Astrocyte (in vitro differentiated cells and primary cell): ENCODE data around the gene FARS2. TPM values are rescaled to one million over a fixed set of nuclear protein-coding genes. Genes with fewer than 3 reads are reported as not detected.

Experiments used
- DNase-seq: peaks from one replicate; pipeline ENCODE4 v3.0.0-alpha.2; 2010; ENCODE audit warnings: low read depth
- FAIRE-seq: peaks from 2 replicates; lab custom pipeline; 2011; peaks lifted over from hg19 to GRCh38; lab: Jason Lieb, UNC
- H2AFZ ChIP-seq: 2 replicates; pipeline ENCODE4 v1.6.0; 2012; ENCODE audit warnings: low read depth, low read length, inconsistent platforms
- H3K27ac ChIP-seq: 2 replicates; pipeline ENCODE4 v1.5.1; 2011; ENCODE audit warnings: low read depth, low read length, inconsistent platforms
- H3K27me3 ChIP-seq: 2 replicates; pipeline ENCODE4 v1.6.0; 2011; ENCODE audit warnings: low read length, inconsistent platforms; ENCODE audit not compliant: insufficient read depth
- H3K36me3 ChIP-seq: 2 replicates; pipeline ENCODE4 v1.5.1; 2011; ENCODE audit warnings: low read length, inconsistent platforms; ENCODE audit not compliant: insufficient read depth
- H3K4me1 ChIP-seq: 2 replicates; pipeline ENCODE4 v1.5.1; 2011; ENCODE audit warnings: low read length, inconsistent platforms; ENCODE audit not compliant: insufficient read depth
- H3K4me2 ChIP-seq: 2 replicates; pipeline ENCODE4 v1.6.0; 2012; ENCODE audit warnings: low read length, inconsistent platforms
- H3K4me3 ChIP-seq: 2 replicates; pipeline ENCODE4 v1.5.1; 2011; ENCODE audit warnings: low read depth, mild to moderate bottlenecking, low read length, inconsistent platforms; ENCODE audit not compliant: insufficient read depth
- H3K79me2 ChIP-seq: 2 replicates; pipeline ENCODE4 v1.6.0; 2012; ENCODE audit warnings: mild to moderate bottlenecking, low read length, inconsistent platforms; ENCODE audit not compliant: insufficient read depth
- H3K9ac ChIP-seq: 2 replicates; pipeline ENCODE4 v1.6.0; 2012; ENCODE audit warnings: mild to moderate bottlenecking, low read length, inconsistent platforms
- H3K9me3 ChIP-seq: 2 replicates; pipeline ENCODE4 v1.5.1; 2012; ENCODE audit warnings: low read depth, mild to moderate bottlenecking, low read length, inconsistent platforms; ENCODE audit not compliant: insufficient read depth
- H4K20me1 ChIP-seq: 2 replicates; pipeline ENCODE4 v1.6.0; 2012; ENCODE audit warnings: low read length, inconsistent platforms; ENCODE audit not compliant: insufficient read depth
- H3K27ac Mint-ChIP-seq: one replicate; pipeline ENCODE4 v1.8.0; 2021; ENCODE audit warnings: mild to moderate bottlenecking, mixed read lengths; ENCODE audit not compliant: unreplicated experiment
- H3K27me3 Mint-ChIP-seq: one replicate; pipeline ENCODE4 v1.8.0; 2021; ENCODE audit warnings: low read depth, mixed read lengths; ENCODE audit not compliant: unreplicated experiment
- H3K36me3 Mint-ChIP-seq: one replicate; pipeline ENCODE4 v1.8.0; 2021; ENCODE audit warnings: low read depth, mixed read lengths; ENCODE audit not compliant: unreplicated experiment
- H3K4me1 Mint-ChIP-seq: one replicate; pipeline ENCODE4 v1.8.0; 2021; ENCODE audit warnings: low read depth, mixed read lengths; ENCODE audit not compliant: unreplicated experiment
- H3K4me3 Mint-ChIP-seq: one replicate; pipeline ENCODE4 v1.8.0; 2021; ENCODE audit warnings: mild to moderate bottlenecking, moderate library complexity, mixed read lengths; ENCODE audit not compliant: unreplicated experiment
- H3K9me3 Mint-ChIP-seq: one replicate; pipeline ENCODE4 v1.8.0; 2021; ENCODE audit warnings: mild to moderate bottlenecking, mixed read lengths; ENCODE audit not compliant: unreplicated experiment
- CTCF ChIP-seq: IDR thresholded peaks from 2 replicates; pipeline ENCODE4 v1.5.1; 2011; ENCODE audit warnings: low read depth, mild to moderate bottlenecking, inconsistent platforms, low read length, moderate library complexity; ENCODE audit not compliant: insufficient read depth
- EZH2 ChIP-seq: IDR thresholded peaks from 2 replicates; pipeline ENCODE4 v1.6.1; 2012; ENCODE audit warnings: mild to moderate bottlenecking, low read length, inconsistent platforms; ENCODE audit not compliant: insufficient read depth
- total RNA-seq: library from RNA; stranded (reverse); gene quantifications from 2 replicates; pipeline ENCODE4 v1.2.1, GENCODE V29; 2021

FARS2 gene
- total RNA-seq, 1 donor from 2014 or later: 13.3 TPM

GRCh38 chr6:5307058-5307457 lies 45.7 kb downstream of the FARS2 start:
- Histone ChIP-seq H4K20me1 (peaks cover 38% of the 10 kb centered on the region), H3K4me2 (no peak overlapping the region), H3K4me3 (no peak overlapping the region), H3K36me3 (no peaks in the 10 kb centered on the region), H3K4me1 (no peaks in the 10 kb centered on the region), H3K27me3 (no peaks in the 10 kb centered on the region), H2AFZ (no peak overlapping the region), H3K27ac (no peak overlapping the region), H3K79me2 (peaks cover 22% of the 10 kb centered on the region), H3K9me3 (no peaks in the 10 kb centered on the region), H3K9ac (no peak overlapping the region)
- Mint-ChIP-seq H3K27me3 (peaks cover 2% of the 10 kb centered on the region), H3K4me1 (peaks cover 12% of the 10 kb centered on the region), H3K36me3 (no peaks in the 10 kb centered on the region), H3K9me3 (no peaks in the 10 kb centered on the region), H3K4me3 (no peak overlapping the region), H3K27ac (no peak overlapping the region)
- FAIRE-seq (no peak), DNase-seq (no peak)
- TF ChIP-seq EZH2 (no peak), CTCF (no peak)

- Histone ChIP-seq H3K79me2 (peaks cover 24% of the 10 kb centered on the region), H4K20me1 (peaks cover 36% of the 10 kb centered on the region), H3K27ac (no peak overlapping the region), H3K27me3 (no peaks in the 10 kb centered on the region), H2AFZ (no peak overlapping the region), H3K36me3 (no peaks in the 10 kb centered on the region), H3K4me3 (no peak overlapping the region), H3K9me3 (no peaks in the 10 kb centered on the region), H3K4me1 (no peaks in the 10 kb centered on the region), H3K4me2 (no peak overlapping the region), H3K9ac (no peak overlapping the region)
- FAIRE-seq (no peak), DNase-seq (no peak)
- peaks cover 8% of the 10 kb centered on the region for H3K4me1 Mint-ChIP-seq
- no peaks in the 10 kb centered on the region for H3K9me3 Mint-ChIP-seq
- no peak for TF ChIP-seq EZH2
- TF ChIP-seq CTCF: no peak
- no peak overlapping the region for H3K4me3 Mint-ChIP-seq
- no peaks in the 10 kb centered on the region for H3K36me3 Mint-ChIP-seq
- H3K27me3 Mint-ChIP-seq: no peaks in the 10 kb centered on the region
- H3K27ac Mint-ChIP-seq: no peak overlapping the region
Measured at GRCh38 chr6:5308066-5308465, 46.8 kb downstream of the FARS2 start.

GRCh38 chr6:5314191-5314865 lies 53.0 kb downstream of the FARS2 start:
- H2AFZ ChIP-seq: no peak overlapping the region
- H3K4me3 ChIP-seq: no peak overlapping the region
- peaks cover 26% of the 10 kb centered on the region for H4K20me1 ChIP-seq
- no peak overlapping the region for H3K9ac ChIP-seq
- DNase-seq: no peak
- no peak overlapping the region for H3K4me2 ChIP-seq
- no peak overlapping the region for H3K27ac ChIP-seq
- H3K27me3 Mint-ChIP-seq: no peaks in the 10 kb centered on the region
- no peaks in the 10 kb centered on the region for H3K4me1 ChIP-seq
- no peaks in the 10 kb centered on the region for H3K4me1 Mint-ChIP-seq
- TF ChIP-seq CTCF: no peak
- TF ChIP-seq EZH2: no peak
- no peaks in the 10 kb centered on the region for H3K36me3 Mint-ChIP-seq
- peaks cover 5% of the 10 kb centered on the region for H3K79me2 ChIP-seq
- no peaks in the 10 kb centered on the region for H3K9me3 ChIP-seq
- no peak for FAIRE-seq
- no peaks in the 10 kb centered on the region for H3K9me3 Mint-ChIP-seq
- H3K27me3 ChIP-seq: no peaks in the 10 kb centered on the region
- H3K27ac Mint-ChIP-seq: no peak overlapping the region
- no peaks in the 10 kb centered on the region for H3K36me3 ChIP-seq
- H3K4me3 Mint-ChIP-seq: no peak overlapping the region
